ENCODE measurements around the gene SPARC. TPM values are rescaled to one million over a fixed set of nuclear protein-coding genes. Genes with fewer than 3 reads are reported as not detected.

SPARC gene
- polyA plus RNA-seq, 1 of the 3 experiments (the other 2 are of a cell fraction) = 1,115 TPM

DNA sequence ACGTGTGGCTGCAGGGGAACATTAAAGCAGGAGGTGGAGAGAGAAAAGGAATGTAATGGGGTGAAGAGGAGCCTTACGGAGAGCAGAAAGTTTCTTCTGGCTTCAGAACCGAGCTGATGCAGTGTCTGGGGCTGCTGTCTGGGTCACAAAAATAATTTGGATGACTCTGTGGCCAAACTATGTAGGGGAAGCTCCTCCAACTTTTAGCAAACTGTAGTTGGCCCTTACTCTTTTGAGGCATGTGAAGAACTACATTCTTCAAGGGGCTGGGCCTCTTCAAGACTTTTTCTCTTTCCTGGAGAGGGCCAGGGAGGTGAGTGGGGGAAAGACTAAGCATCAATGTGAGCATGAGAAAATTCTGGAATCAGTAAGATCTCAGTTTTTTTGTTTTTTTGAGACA is 31.9 kb upstream of the SPARC start:
- H4K20me1 ChIP-seq (ENCODE audit: insufficient read depth) = no peaks in the 10 kb centered on the region
- peaks cover 0 to 8% of the 10 kb centered on the region in 2 experiments; a peak in 1 of 4 replicates for H3K4me1 ChIP-seq (ENCODE audit: control insufficient read depth in 1 of 2, insufficient read depth in 2 of 2, low read depth in 1 of 2, low read length in 1 of 2)
- no peaks in the 10 kb centered on the region for H3K9me3 ChIP-seq
- ChIA-PET CTCF (interaction anchor here (0.8 to 4.6 kb wide), 9 partner anchors 11 to 60 kb away, joined by 3 to 35 read pairs (median 4); no protein-coding TSS in a partner anchor), POLR2A (no interaction called here)
- no peaks in the 10 kb centered on the region for H3K36me3 ChIP-seq (replicated peaks in 1 of 2; ENCODE audit: control insufficient read depth in 1 of 2, insufficient read depth in 2 of 2, low read length in 1 of 2)
- 56% methylated on average over 3 of the region's 3 CpGs for WGBS (ENCODE audit: low lambda C conversion rate)
- no peaks in the 10 kb centered on the region for H3K9me2 ChIP-seq
- no peaks in the 10 kb centered on the region for H3K27me3 ChIP-seq (ENCODE audit: insufficient read depth)
- H3K4me3 ChIP-seq (ENCODE audit: low read depth in 2 of 2, low read length in 1 of 2) = no peak overlapping the region
- no peak overlapping the region for H3K9ac ChIP-seq
- H2AFZ ChIP-seq (ENCODE audit: low read depth) = 0 out of 2 replicates have a peak overlapping the region, but pooled peaks have one; percentile 75
- H3K4me2 ChIP-seq = peak overlapping the region; percentile 14
- H3K79me2 ChIP-seq (ENCODE audit: insufficient read depth) = no peaks in the 10 kb centered on the region
- TF ChIP-seq RFX5 (IDR thresholded peaks at IDR 0.05; ENCODE audit: low read length) = no peak
- no peak for TF ChIP-seq NRF1 (IDR thresholded peaks at IDR 0.05; ENCODE audit: low read depth, low read length)
- TF ChIP-seq SMC3 (IDR thresholded peaks at IDR 0.05; ENCODE audit: low read depth, low read length) = no peak
- TF ChIP-seq RXRA (IDR thresholded peaks at IDR 0.05; ENCODE audit: borderline replicate concordance, low read depth) = no peak
- no peak for TF ChIP-seq TEAD4 (IDR thresholded peaks at IDR 0.05; ENCODE audit: borderline replicate concordance, insufficient read depth)
- TF ChIP-seq EP300 (IDR thresholded peaks at IDR 0.05; ENCODE audit: borderline replicate concordance in 1 of 2, low read depth in 1 of 2, low read length in 1 of 2) = no peak
- no peak for TF ChIP-seq YY1 (IDR thresholded peaks at IDR 0.05; ENCODE audit: low read depth)
- no peak for TF ChIP-seq JUND (IDR thresholded peaks at IDR 0.05)
- TF ChIP-seq FOXJ3 (CRISPR knock-in tag; IDR thresholded peaks at IDR 0.05) = no peak
- TF ChIP-seq, protein P1, sequence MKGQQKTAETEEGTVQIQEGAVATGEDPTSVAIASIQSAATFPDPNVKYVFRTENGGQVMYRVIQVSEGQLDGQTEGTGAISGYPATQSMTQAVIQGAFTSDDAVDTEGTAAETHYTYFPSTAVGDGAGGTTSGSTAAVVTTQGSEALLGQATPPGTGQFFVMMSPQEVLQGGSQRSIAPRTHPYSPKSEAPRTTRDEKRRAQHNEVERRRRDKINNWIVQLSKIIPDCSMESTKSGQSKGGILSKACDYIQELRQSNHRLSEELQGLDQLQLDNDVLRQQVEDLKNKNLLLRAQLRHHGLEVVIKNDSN (IDR thresholded peaks at IDR 0.05; ENCODE audit: borderline replicate concordance, low read depth) = no peak
- TF ChIP-seq, protein P2, sequence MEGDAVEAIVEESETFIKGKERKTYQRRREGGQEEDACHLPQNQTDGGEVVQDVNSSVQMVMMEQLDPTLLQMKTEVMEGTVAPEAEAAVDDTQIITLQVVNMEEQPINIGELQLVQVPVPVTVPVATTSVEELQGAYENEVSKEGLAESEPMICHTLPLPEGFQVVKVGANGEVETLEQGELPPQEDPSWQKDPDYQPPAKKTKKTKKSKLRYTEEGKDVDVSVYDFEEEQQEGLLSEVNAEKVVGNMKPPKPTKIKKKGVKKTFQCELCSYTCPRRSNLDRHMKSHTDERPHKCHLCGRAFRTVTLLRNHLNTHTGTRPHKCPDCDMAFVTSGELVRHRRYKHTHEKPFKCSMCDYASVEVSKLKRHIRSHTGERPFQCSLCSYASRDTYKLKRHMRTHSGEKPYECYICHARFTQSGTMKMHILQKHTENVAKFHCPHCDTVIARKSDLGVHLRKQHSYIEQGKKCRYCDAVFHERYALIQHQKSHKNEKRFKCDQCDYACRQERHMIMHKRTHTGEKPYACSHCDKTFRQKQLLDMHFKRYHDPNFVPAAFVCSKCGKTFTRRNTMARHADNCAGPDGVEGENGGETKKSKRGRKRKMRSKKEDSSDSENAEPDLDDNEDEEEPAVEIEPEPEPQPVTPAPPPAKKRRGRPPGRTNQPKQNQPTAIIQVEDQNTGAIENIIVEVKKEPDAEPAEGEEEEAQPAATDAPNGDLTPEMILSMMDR (IDR thresholded peaks at IDR 0.05) = no peak
- no peak for TF ChIP-seq TAF1 (IDR thresholded peaks at IDR 0.05; ENCODE audit: borderline replicate concordance, low read depth, low read length)
- TF ChIP-seq, protein P3, sequence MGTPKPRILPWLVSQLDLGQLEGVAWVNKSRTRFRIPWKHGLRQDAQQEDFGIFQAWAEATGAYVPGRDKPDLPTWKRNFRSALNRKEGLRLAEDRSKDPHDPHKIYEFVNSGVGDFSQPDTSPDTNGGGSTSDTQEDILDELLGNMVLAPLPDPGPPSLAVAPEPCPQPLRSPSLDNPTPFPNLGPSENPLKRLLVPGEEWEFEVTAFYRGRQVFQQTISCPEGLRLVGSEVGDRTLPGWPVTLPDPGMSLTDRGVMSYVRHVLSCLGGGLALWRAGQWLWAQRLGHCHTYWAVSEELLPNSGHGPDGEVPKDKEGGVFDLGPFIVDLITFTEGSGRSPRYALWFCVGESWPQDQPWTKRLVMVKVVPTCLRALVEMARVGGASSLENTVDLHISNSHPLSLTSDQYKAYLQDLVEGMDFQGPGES (IDR thresholded peaks at IDR 0.05; ENCODE audit: low read depth, low read length) = no peak
- no peak for TF ChIP-seq TCF12 (IDR thresholded peaks at IDR 0.05)
- TF ChIP-seq, protein P4, sequence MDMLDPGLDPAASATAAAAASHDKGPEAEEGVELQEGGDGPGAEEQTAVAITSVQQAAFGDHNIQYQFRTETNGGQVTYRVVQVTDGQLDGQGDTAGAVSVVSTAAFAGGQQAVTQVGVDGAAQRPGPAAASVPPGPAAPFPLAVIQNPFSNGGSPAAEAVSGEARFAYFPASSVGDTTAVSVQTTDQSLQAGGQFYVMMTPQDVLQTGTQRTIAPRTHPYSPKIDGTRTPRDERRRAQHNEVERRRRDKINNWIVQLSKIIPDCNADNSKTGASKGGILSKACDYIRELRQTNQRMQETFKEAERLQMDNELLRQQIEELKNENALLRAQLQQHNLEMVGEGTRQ (IDR thresholded peaks at IDR 0.05; ENCODE audit: borderline replicate concordance, low read depth, low read length) = no peak
- TF ChIP-seq, protein P5, sequence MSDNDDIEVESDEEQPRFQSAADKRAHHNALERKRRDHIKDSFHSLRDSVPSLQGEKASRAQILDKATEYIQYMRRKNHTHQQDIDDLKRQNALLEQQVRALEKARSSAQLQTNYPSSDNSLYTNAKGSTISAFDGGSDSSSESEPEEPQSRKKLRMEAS (IDR thresholded peaks at IDR 0.05; ENCODE audit: low read depth) = no peak
- TF ChIP-seq MXI1 (IDR thresholded peaks at IDR 0.05; ENCODE audit: low read depth, low read length) = no peak
- no peak for TF ChIP-seq CHD2 (IDR thresholded peaks at IDR 0.05; ENCODE audit: low read length, partially characterized antibody)
- no peak for TF ChIP-seq EZH2phosphoT487 (IDR thresholded peaks at IDR 0.05; ENCODE audit: borderline replicate concordance, low read depth)
- TF ChIP-seq, protein P6, sequence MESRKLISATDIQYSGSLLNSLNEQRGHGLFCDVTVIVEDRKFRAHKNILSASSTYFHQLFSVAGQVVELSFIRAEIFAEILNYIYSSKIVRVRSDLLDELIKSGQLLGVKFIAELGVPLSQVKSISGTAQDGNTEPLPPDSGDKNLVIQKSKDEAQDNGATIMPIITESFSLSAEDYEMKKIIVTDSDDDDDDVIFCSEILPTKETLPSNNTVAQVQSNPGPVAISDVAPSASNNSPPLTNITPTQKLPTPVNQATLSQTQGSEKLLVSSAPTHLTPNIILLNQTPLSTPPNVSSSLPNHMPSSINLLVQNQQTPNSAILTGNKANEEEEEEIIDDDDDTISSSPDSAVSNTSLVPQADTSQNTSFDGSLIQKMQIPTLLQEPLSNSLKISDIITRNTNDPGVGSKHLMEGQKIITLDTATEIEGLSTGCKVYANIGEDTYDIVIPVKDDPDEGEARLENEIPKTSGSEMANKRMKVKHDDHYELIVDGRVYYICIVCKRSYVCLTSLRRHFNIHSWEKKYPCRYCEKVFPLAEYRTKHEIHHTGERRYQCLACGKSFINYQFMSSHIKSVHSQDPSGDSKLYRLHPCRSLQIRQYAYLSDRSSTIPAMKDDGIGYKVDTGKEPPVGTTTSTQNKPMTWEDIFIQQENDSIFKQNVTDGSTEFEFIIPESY (IDR thresholded peaks at IDR 0.05; ENCODE audit: borderline replicate concordance, low read depth) = no peak
- peaks cover 17% of the 10 kb centered on the region for H3F3A ChIP-seq (replicated peaks; ENCODE audit: insufficient read depth)
- peak overlapping the region in 1 of 2 experiments; percentile 60; a peak in 2 of 4 replicates for H3K27ac ChIP-seq (ENCODE audit: low read depth in 2 of 2, low read length in 1 of 2)
- no peak for DNase-seq
